GM23248 (cell line): ENCODE measurements around the gene DYNC1LI1.

Experiments
- EZH2 ChIP-seq: fragments of 200-600 bp; sonication (generic); IDR thresholded peaks from 2 replicates; pipeline ENCODE4 v1.6.1; 2018; ENCODE audit warnings: antibody characterized with exemption, mild to moderate bottlenecking; ENCODE audit not compliant: insufficient read depth, poor library complexity, severe bottlenecking
- EZH2phosphoT487 ChIP-seq: fragments of 200-600 bp; sonication (generic); IDR thresholded peaks from 2 replicates; pipeline ENCODE4 v1.6.1; 2018; ENCODE audit warnings: antibody characterized with exemption, moderate library complexity, mild to moderate bottlenecking, low read depth; ENCODE audit not compliant: insufficient read depth

DNA sequence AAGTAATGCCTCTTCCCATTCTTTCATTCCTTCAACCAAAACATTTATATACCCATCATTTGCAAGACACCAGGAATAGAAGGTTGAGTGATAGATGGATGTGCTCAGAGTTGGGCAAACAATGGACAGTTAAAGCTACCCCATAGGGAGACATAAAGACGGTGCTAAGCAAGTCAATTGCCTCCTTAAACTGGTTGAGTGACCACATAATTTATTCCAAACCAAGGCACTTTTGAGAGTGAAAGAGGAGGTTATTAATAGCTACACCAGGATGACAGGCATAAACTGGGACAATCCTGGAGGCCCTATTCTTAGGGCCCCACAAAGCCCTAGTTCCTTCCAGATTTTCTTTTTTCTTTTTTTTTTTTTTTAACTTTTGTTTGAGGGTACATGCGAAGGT, 21.4 kb upstream of the DYNC1LI1 start:
- TF ChIP-seq EZH2: no peak
- no peak for TF ChIP-seq EZH2phosphoT487
